ENCODE results near the gene SH3D19. TPM values are rescaled to one million over a fixed set of nuclear protein-coding genes. Genes with fewer than 3 reads are reported as not detected.

Gene SH3D19
- total RNA-seq, 4 donors from 2014 or later: 35.1 to 113 (median 38.6) TPM

- Histone ChIP-seq H3K27me3 (no peaks in the 10 kb centered on the region), H3K27ac (no peak overlapping the region), H3K4me3 (no peak overlapping the region), H3K36me3 (no peaks in the 10 kb centered on the region), H3K9me3 (no peaks in the 10 kb centered on the region), H3K4me1 (peaks cover 0 to 6% (median 0%) of the 10 kb centered on the region in 3 donors)
- DNase-seq: no peak
- WGBS, 2 donors: 89 to 90% methylated on average over 2 of the region's 2 CpGs
- intact Hi-C loops (cut with DNase I): no loop called here
- TF ChIP-seq POLR2A (IDR thresholded peaks at IDR 0.05): no peak
- TF ChIP-seq CTCF (IDR thresholded peaks at IDR 0.05): no peak
Observed at GRCh38 chr4:151248519-151248918, 76.9 kb downstream of the SH3D19 start.

- WGBS, 2 donors: 97 to 100% methylated on average over 2 of the region's 2 CpGs
- intact Hi-C loops (cut with DNase I): no loop called here
Observed at GRCh38 chr4:151247395-151247794, 78.0 kb downstream of the SH3D19 start.

GRCh38 chr4:151246742-151247141 is 78.7 kb downstream of the SH3D19 start:
- 45 to 70% methylated on average over 2 of the region's 2 CpGs for WGBS, 2 donors
- intact Hi-C loops (cut with DNase I): no loop called here
- DNase-seq: no peak

More at GRCh38 chr4:151247395-151247794, 78.0 kb downstream of the SH3D19 start:
- Histone ChIP-seq H3K9me3 (no peaks in the 10 kb centered on the region), H3K4me1 (peaks cover 0 to 6% (median 0%) of the 10 kb centered on the region in 3 donors), H3K27me3 (no peaks in the 10 kb centered on the region), H3K36me3 (no peaks in the 10 kb centered on the region), H3K27ac (no peak overlapping the region), H3K4me3 (no peak overlapping the region)
- TF ChIP-seq CTCF (IDR thresholded peaks at IDR 0.05): no peak
- DNase-seq: no peak

GRCh38 chr4:151242305-151242704 is 83.1 kb downstream of the SH3D19 start:
- Histone ChIP-seq H3K27ac (no peak overlapping the region), H3K36me3 (no peaks in the 10 kb centered on the region), H3K4me1 (peaks cover 0 to 8% (median 0%) of the 10 kb centered on the region in 3 donors), H3K9me3 (no peaks in the 10 kb centered on the region), H3K4me3 (no peak overlapping the region), H3K27me3 (no peaks in the 10 kb centered on the region)
- 92 to 98% methylated on average over 2 of the region's 2 CpGs for WGBS, 2 donors
- intact Hi-C loops (cut with DNase I): no loop called here
- DNase-seq: no peak
- TF ChIP-seq POLR2A (IDR thresholded peaks at IDR 0.05) (no peak), CTCF (IDR thresholded peaks at IDR 0.05) (no peak)

More at GRCh38 chr4:151246742-151247141, 78.7 kb downstream of the SH3D19 start:
- H3K27me3 ChIP-seq: no peaks in the 10 kb centered on the region
- no peaks in the 10 kb centered on the region for H3K9me3 ChIP-seq
- no peak overlapping the region for H3K27ac ChIP-seq
- H3K4me1 ChIP-seq: peaks cover 0 to 6% (median 0%) of the 10 kb centered on the region in 3 donors
- H3K4me3 ChIP-seq: no peak overlapping the region
- H3K36me3 ChIP-seq: no peaks in the 10 kb centered on the region
- TF ChIP-seq POLR2A (IDR thresholded peaks at IDR 0.05) (no peak), CTCF (IDR thresholded peaks at IDR 0.05) (no peak)

- intact Hi-C loops (cut with DNase I): no loop called here
- 87 to 93% methylated on average over 3 of the region's 3 CpGs for WGBS, 2 donors
- Histone ChIP-seq H3K36me3 (peaks cover 0 to 6% (median 0%) of the 10 kb centered on the region in 3 donors), H3K9me3 (no peaks in the 10 kb centered on the region), H3K4me3 (no peak overlapping the region), H3K27me3 (no peaks in the 10 kb centered on the region), H3K27ac (no peak overlapping the region), H3K4me1 (peaks cover 0 to 8% (median 0%) of the 10 kb centered on the region in 3 donors)
- TF ChIP-seq CTCF (IDR thresholded peaks at IDR 0.05) (no peak), POLR2A (IDR thresholded peaks at IDR 0.05) (no peak)
- no peak for DNase-seq
Observed at GRCh38 chr4:151239608-151240007, 85.8 kb downstream of the SH3D19 start.

Measured in esophagus squamous epithelium (tissue), 5 donors.